Chondrocyte (in vitro differentiated cells): ENCODE data around the gene PTH1R. TPM values are rescaled to one million over a fixed set of nuclear protein-coding genes. Genes with fewer than 3 reads are reported as not detected.

Source experiments
- DNase-seq: peaks from one replicate; pipeline ENCODE4 v3.0.0; 2021; ENCODE audit warnings: mixed read lengths, low spot score
- H3K27ac Mint-ChIP-seq: one replicate; pipeline ENCODE4 v1.8.0; 2021; ENCODE audit warnings: mild to moderate bottlenecking, moderate library complexity, mixed read lengths; ENCODE audit not compliant: unreplicated experiment
- H3K27me3 Mint-ChIP-seq: 2 replicates; pipeline ENCODE4 v1.8.0; 2021; ENCODE audit warnings: low read depth, mixed read lengths
- H3K36me3 Mint-ChIP-seq: 2 replicates; pipeline ENCODE4 v1.8.0; 2021; ENCODE audit warnings: low read depth, mixed read lengths
- H3K4me1 Mint-ChIP-seq: 2 replicates; pipeline ENCODE4 v1.8.0; 2021; ENCODE audit warnings: low read depth, mild to moderate bottlenecking, mixed read lengths
- H3K4me3 Mint-ChIP-seq: one replicate; pipeline ENCODE4 v1.8.0; 2021; ENCODE audit warnings: mild to moderate bottlenecking, moderate library complexity, mixed read lengths; ENCODE audit not compliant: unreplicated experiment
- H3K9me3 Mint-ChIP-seq: 2 replicates; pipeline ENCODE4 v1.8.0; 2021; ENCODE audit warnings: low read depth, mixed read lengths
- total RNA-seq: library from RNA; stranded (reverse); gene quantifications from 3 replicates; pipeline ENCODE4 v1.2.1, GENCODE V29; 2021
- TF ChIP-seq, protein P1 (sequence below): fragments of 200-600 bp; sonication (generic); IDR thresholded peaks from 2 replicates; pipeline ENCODE4 v1.5.0; 2021; ENCODE audit warnings: antibody characterized with exemption, mild to moderate bottlenecking, moderate library complexity

Gene PTH1R
- total RNA-seq, 1 donor from 2014 or later, result 3.1 TPM

DNA sequence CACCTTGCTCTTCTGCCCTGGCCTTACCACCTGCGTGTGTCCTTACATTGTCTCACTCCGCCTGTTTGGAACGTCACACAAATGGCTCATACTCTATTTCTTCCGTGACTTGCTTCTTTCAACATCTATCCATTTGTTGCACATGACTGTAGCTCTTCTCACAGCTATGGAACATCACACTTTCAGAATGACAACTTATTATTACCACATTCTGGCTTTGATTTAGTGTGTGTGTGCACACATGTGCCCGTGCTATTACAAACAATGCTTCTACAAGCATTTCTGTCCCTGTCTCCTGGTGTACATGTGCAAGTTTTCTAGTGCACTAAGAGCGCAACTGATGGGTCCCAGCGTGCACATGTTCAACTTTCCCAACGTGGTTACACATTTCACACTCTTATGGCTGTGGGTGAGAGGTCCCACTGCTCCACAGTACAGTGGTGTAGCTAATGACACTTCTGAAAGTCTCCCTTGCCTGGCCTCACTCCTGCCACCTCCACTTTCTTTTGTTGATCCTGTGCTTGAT, 37.8 kb downstream of the PTH1R start:
- no peak overlapping the region for H3K27ac Mint-ChIP-seq
- H3K9me3 Mint-ChIP-seq, result peaks cover 4% of the 10 kb centered on the region
- no peak overlapping the region for H3K4me3 Mint-ChIP-seq
- TF ChIP-seq, protein P1, sequence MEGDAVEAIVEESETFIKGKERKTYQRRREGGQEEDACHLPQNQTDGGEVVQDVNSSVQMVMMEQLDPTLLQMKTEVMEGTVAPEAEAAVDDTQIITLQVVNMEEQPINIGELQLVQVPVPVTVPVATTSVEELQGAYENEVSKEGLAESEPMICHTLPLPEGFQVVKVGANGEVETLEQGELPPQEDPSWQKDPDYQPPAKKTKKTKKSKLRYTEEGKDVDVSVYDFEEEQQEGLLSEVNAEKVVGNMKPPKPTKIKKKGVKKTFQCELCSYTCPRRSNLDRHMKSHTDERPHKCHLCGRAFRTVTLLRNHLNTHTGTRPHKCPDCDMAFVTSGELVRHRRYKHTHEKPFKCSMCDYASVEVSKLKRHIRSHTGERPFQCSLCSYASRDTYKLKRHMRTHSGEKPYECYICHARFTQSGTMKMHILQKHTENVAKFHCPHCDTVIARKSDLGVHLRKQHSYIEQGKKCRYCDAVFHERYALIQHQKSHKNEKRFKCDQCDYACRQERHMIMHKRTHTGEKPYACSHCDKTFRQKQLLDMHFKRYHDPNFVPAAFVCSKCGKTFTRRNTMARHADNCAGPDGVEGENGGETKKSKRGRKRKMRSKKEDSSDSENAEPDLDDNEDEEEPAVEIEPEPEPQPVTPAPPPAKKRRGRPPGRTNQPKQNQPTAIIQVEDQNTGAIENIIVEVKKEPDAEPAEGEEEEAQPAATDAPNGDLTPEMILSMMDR, result no peak
- H3K27me3 Mint-ChIP-seq, result no peaks in the 10 kb centered on the region
- peaks cover 24% of the 10 kb centered on the region for H3K36me3 Mint-ChIP-seq
- H3K4me1 Mint-ChIP-seq, result peaks cover 14% of the 10 kb centered on the region
- peak; percentile 15 for DNase-seq

DNA sequence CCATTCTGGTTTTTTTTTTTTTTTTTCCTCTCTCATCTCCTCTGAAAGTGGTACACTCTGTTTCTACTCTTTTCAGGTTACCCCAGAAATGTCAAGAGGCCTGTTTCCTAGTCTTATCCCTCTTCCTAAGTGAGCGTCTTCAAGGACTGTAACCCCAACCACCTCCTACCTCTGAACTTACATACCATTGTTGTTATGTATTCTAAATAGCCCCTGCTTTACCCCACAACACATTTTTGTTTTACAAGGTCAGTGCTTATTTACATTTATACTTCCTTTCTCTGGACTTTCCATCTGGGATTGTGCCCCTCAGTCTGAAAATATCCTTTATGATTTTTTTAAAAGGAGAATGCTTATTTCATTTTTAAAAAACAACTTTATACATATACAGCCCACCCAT, 38.8 kb downstream of the PTH1R start:
- Mint-ChIP-seq H3K4me3 (no peak overlapping the region), H3K9me3 (peaks cover 4% of the 10 kb centered on the region), H3K27ac (no peak overlapping the region), H3K27me3 (no peaks in the 10 kb centered on the region), H3K36me3 (peaks cover 26% of the 10 kb centered on the region), H3K4me1 (peaks cover 14% of the 10 kb centered on the region)
- DNase-seq, result no peak
- TF ChIP-seq, protein P1, result no peak

DNA sequence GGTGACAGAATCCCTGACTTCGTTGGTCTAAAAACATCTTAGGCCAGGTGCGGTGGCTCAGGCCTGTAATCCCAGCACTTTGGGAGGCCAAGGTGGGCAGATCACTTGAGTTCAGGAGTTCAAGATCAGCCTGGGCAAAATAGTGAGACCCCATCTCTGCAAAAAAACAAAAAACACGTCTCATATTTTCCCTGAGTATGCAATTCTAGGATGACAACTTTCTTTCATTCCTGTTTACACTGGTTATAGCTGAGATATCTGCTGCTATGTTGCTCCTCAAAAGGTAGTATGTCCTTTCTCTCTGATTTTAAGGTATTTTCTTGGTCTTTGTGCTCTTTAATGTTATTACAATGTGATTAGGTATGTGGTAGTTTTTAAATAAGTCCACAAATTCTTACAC, 39.3 kb downstream of the PTH1R start:
- Mint-ChIP-seq H3K4me1 (peaks cover 14% of the 10 kb centered on the region), H3K27me3 (no peaks in the 10 kb centered on the region), H3K36me3 (peaks cover 29% of the 10 kb centered on the region), H3K4me3 (no peak overlapping the region), H3K27ac (no peak overlapping the region), H3K9me3 (peaks cover 4% of the 10 kb centered on the region)
- no peak for DNase-seq
- TF ChIP-seq, protein P1, result no peak

DNA sequence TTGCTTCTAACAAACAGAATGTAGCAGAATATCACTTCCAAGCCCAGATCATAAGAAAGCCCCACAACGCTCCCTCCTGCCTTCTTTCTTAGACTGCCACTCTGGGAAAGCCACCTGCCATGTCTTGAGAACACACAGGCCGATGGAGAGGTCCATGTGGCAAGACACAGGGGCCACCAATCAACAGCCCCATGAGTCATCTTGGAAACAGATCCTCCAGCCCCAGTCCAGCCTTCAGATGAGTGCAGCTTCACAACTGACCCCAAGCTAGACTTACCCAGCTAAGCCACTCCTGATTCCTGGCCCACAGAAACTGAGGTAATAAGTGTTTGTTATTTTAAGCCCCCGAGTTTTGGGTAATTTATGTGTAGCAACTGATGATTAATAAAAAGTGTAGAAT, 39.7 kb downstream of the PTH1R start:
- H3K27ac Mint-ChIP-seq, result no peak overlapping the region
- TF ChIP-seq, protein P1, result no peak
- no peak for DNase-seq
- H3K36me3 Mint-ChIP-seq, result peaks cover 29% of the 10 kb centered on the region
- no peaks in the 10 kb centered on the region for H3K27me3 Mint-ChIP-seq
- peaks cover 14% of the 10 kb centered on the region for H3K4me1 Mint-ChIP-seq
- H3K4me3 Mint-ChIP-seq, result no peak overlapping the region
- peaks cover 4% of the 10 kb centered on the region for H3K9me3 Mint-ChIP-seq

DNA sequence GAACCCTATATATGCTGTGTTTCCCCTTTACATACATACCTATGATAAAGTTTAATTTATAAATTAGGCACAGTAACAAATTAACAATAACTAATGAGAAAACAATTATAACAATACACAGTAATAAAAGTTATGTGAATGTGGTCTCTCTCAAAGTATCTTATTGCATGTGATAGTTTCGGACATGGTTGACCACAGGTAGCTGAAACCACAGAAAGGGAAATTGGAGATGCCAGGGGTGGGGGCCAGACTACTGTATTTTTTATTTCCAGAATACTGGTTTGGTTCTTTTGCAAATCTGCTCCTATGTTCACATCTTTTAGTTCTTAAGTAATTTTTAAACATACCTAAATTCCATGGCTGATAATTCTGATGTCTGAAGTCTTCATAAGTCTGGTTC, 40.7 kb downstream of the PTH1R start:
- H3K4me1 Mint-ChIP-seq, result peaks cover 14% of the 10 kb centered on the region
- no peak for DNase-seq
- H3K4me3 Mint-ChIP-seq, result no peak overlapping the region
- H3K27ac Mint-ChIP-seq, result no peak overlapping the region
- H3K27me3 Mint-ChIP-seq, result no peaks in the 10 kb centered on the region
- peaks cover 32% of the 10 kb centered on the region for H3K36me3 Mint-ChIP-seq
- peaks cover 4% of the 10 kb centered on the region for H3K9me3 Mint-ChIP-seq
- TF ChIP-seq, protein P1, result no peak
